Vagina (tissue), 2 donors: ENCODE data around the gene RGS3. TPM values are rescaled to one million over a fixed set of nuclear protein-coding genes. Genes with fewer than 3 reads are reported as not detected.

Experiments used
- DNase-seq, 2 donors: peaks; one replicate each; pipeline ENCODE4 v3.0.0-alpha.2; 2017; ENCODE audit errors: extremely low spot score in 2 of 2
- H3K27ac ChIP-seq: fragments of 200-600 bp; sonication (generic); one replicate; pipeline ENCODE4 v1.5.1; 2019
- H3K27me3 ChIP-seq: fragments of 200-600 bp; sonication (generic); one replicate; pipeline ENCODE4 v1.5.1; 2019
- H3K36me3 ChIP-seq, 2 donors: fragments of 200-600 bp; sonication (generic); one replicate each; pipeline ENCODE4 v1.5.1; 2017 to 2019
- H3K4me1 ChIP-seq: fragments of 200-600 bp; sonication (generic); one replicate; pipeline ENCODE4 v1.5.1; 2019
- H3K4me3 ChIP-seq, 2 donors: fragments of 200-600 bp; sonication (generic); 1 replicate in 1 of 2; 2 replicates in 1 of 2; pipeline ENCODE4 v1.5.1; 2016 to 2019
- H3K9me3 ChIP-seq: fragments of 200-600 bp; sonication (generic); one replicate; pipeline ENCODE4 v1.5.1; 2019
- POLR2A ChIP-seq, 2 donors: fragments of 450-650 bp; IDR thresholded peaks; one replicate each; pipeline ENCODE4 v1.6.1; 2017; ENCODE audit warnings: antibody characterized with exemption in 2 of 2, mild to moderate bottlenecking in 2 of 2, moderate library complexity in 2 of 2
- POLR2AphosphoS5 ChIP-seq, 2 donors: sonication (generic); formaldehyde crosslinking; IDR thresholded peaks; one replicate each; pipeline ENCODE4 v1.9.0; 2017; ENCODE audit warnings: antibody characterized with exemption in 2 of 2, mild to moderate bottlenecking in 2 of 2, low read depth in 1 of 2; ENCODE audit not compliant: insufficient read depth in 1 of 2
- intact Hi-C: fragments of 100-400 bp; cut with DNase I; formaldehyde crosslinking; loops from one replicate; pipeline ENCODE4 v1.15.1; 2023
- total RNA-seq: library from RNA; depleted of rRNA; stranded (reverse); fragments of >200 nt; gene quantifications from one replicate; pipeline ENCODE4 v1.2.3, GENCODE V29; 2016
- TF ChIP-seq, protein P1 (sequence below), 3 experiments: fragments of 450-650 bp in 2 of 3; fragments of 200-600 bp in 1 of 3; sonication (generic) in 1 of 3; IDR thresholded peaks; one replicate each; pipeline ENCODE4 v1.5.1; 2017 to 2019; ENCODE audit warnings: antibody characterized with exemption in 3 of 3, mild to moderate bottlenecking in 2 of 3, moderate library complexity in 2 of 3

Gene RGS3
- total RNA-seq, 1 donor from 2014 or later, result 27.0 TPM

DNA sequence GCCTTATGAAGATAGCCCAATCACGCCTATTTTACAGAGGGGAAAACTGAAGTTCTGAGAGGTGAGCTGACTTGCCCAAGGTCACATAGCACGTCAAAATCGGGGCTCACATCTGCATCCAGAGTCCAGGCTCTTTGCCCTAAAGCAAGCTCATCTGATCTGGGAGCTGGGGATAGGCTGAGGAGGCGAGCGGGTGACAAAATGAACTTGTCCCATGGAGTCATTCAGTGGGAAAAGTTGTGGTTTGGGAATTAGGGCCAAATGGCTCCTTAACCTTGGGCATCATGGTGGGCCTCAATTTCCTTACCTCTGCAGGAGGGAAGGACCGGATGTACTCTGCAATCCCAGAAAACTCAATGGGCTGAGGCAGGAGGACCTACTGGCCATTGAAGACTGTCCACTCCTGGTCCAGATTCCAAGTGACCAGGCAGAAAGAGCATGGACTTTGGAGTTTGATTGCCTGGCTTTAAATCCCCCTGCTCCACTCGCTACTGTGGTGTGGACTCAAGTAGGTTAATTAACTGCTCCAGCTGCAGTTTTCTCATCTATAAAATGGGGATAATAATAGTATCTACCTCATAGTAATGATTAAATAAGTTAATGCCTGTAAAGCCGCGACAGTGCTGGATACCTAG, 160.4 kb downstream of the RGS3 start:
- Histone ChIP-seq H3K9me3 (no peaks in the 10 kb centered on the region), H3K4me3 (no peak overlapping the region), H3K27me3 (no peaks in the 10 kb centered on the region), H3K4me1 (peaks cover 27% of the 10 kb centered on the region), H3K36me3 (no peaks in the 10 kb centered on the region), H3K27ac (no peak overlapping the region)
- intact Hi-C loops, result no loop called here
- TF ChIP-seq, protein P1, sequence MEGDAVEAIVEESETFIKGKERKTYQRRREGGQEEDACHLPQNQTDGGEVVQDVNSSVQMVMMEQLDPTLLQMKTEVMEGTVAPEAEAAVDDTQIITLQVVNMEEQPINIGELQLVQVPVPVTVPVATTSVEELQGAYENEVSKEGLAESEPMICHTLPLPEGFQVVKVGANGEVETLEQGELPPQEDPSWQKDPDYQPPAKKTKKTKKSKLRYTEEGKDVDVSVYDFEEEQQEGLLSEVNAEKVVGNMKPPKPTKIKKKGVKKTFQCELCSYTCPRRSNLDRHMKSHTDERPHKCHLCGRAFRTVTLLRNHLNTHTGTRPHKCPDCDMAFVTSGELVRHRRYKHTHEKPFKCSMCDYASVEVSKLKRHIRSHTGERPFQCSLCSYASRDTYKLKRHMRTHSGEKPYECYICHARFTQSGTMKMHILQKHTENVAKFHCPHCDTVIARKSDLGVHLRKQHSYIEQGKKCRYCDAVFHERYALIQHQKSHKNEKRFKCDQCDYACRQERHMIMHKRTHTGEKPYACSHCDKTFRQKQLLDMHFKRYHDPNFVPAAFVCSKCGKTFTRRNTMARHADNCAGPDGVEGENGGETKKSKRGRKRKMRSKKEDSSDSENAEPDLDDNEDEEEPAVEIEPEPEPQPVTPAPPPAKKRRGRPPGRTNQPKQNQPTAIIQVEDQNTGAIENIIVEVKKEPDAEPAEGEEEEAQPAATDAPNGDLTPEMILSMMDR (IDR thresholded peaks at IDR 0.05), result no peak
- TF ChIP-seq POLR2AphosphoS5 (IDR thresholded peaks at IDR 0.05; ENCODE audit: insufficient read depth in 1 of 2, low read depth in 1 of 2) (no peak), POLR2A (IDR thresholded peaks at IDR 0.05) (no peak)
- DNase-seq, result no peak

DNA sequence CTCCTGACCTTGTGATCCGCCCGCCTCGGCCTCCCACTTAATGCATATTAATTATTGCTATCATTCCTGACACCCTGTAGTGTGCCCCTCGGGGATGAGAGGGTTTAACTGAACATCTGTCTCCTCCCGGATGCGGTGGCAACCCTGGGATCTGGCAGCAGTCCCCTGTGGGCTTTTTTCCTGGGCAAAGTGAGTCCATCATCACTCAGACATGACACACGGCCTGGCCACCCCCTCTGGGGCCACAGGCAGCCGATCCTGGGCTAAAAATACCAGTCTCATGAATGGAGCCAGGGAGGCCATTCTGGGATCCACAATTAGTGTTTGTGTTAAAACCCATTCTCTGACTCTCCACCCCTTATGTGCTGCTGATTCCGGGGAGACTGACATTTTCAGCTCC, 161.2 kb downstream of the RGS3 start:
- intact Hi-C loops, result no loop called here
- Histone ChIP-seq H3K36me3 (no peaks in the 10 kb centered on the region), H3K27ac (no peak overlapping the region), H3K27me3 (no peaks in the 10 kb centered on the region), H3K4me1 (peaks cover 25% of the 10 kb centered on the region), H3K9me3 (no peaks in the 10 kb centered on the region), H3K4me3 (no peak overlapping the region)
- TF ChIP-seq, protein P1 (IDR thresholded peaks at IDR 0.05), result no peak
- TF ChIP-seq POLR2A (IDR thresholded peaks at IDR 0.05) (no peak), POLR2AphosphoS5 (IDR thresholded peaks at IDR 0.05; ENCODE audit: insufficient read depth in 1 of 2, low read depth in 1 of 2) (no peak)
- no peak for DNase-seq

DNA sequence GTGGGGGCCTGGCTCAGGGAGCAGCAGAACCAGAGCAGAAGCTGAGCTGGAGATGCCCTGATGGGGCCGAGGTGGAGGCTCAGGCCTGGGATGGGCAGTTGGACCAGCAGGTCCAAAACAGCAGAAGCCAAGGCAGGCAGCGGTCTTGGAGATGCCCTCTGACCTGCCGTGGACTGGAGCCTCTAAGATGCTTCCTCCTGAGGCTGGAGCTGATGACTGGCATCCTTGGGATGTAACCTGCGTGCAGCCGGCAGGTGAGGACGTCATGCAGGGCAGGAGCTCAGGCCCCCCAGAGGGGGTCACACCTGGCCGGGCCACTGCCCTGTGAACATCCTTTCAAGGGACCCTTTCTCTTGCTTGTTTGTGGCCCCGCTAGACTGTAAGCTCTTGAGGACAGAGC, 162.0 kb downstream of the RGS3 start:
- H3K4me1 ChIP-seq, result peaks cover 17% of the 10 kb centered on the region
- TF ChIP-seq, protein P1 (IDR thresholded peaks at IDR 0.05), result no peak
- TF ChIP-seq POLR2AphosphoS5 (IDR thresholded peaks at IDR 0.05; ENCODE audit: insufficient read depth in 1 of 2, low read depth in 1 of 2) (no peak), POLR2A (IDR thresholded peaks at IDR 0.05) (no peak)
- H3K27ac ChIP-seq, result no peak overlapping the region
- no peak overlapping the region for H3K4me3 ChIP-seq
- no peaks in the 10 kb centered on the region for H3K36me3 ChIP-seq
- no peaks in the 10 kb centered on the region for H3K9me3 ChIP-seq
- intact Hi-C loops, result no loop called here
- DNase-seq, result no peak
- H3K27me3 ChIP-seq, result no peaks in the 10 kb centered on the region

DNA sequence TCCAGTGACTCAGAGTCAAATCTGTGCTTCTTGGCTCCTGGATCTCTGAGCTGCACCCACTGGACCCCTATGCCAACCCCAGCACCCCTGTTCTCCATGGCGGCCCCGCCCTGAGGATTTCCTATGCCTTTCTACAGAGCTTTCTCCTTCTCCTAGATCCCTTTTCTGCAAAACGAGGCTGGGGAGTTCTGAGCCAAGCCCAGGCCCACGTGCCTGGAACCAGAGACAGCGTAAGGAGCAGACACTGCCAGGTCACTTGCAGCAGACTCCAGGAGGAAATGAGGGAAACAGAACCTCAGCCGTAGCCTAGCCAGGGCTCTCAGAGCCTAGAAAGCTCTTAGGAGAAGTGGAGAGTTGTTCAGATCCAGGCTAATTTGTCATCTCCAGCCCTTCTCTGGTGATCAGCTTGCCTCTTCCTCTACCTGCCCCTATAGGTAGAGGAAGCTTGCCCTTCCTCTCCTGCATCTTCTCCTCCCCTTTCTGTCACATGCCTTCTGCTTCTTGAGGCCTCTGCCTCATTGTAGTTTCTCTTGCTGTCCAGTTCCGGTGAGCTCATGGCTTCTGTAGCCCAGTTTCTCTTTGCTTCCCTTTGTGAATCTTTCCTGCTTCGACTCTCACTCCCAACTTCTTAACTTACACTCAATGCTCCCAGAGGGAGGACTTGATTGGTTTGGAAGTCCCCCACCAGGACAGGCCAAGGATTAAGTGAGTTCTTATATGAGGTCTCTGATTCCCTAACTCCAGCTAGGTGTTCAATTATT, 163.4 kb downstream of the RGS3 start:
- Histone ChIP-seq H3K9me3 (no peaks in the 10 kb centered on the region), H3K27ac (peak overlapping the region; percentile 26), H3K4me3 (no peak overlapping the region), H3K4me1 (peaks cover 11% of the 10 kb centered on the region), H3K27me3 (no peaks in the 10 kb centered on the region), H3K36me3 (no peaks in the 10 kb centered on the region)
- TF ChIP-seq, protein P1 (IDR thresholded peaks at IDR 0.05), result no peak
- no peak for TF ChIP-seq POLR2AphosphoS5 (IDR thresholded peaks at IDR 0.05; ENCODE audit: insufficient read depth in 1 of 2, low read depth in 1 of 2)
- TF ChIP-seq POLR2A (IDR thresholded peaks at IDR 0.05), result no peak
- no peak for DNase-seq
- intact Hi-C loops, result no loop called here

- Histone ChIP-seq H3K4me3 (no peak overlapping the region), H3K4me1 (peaks cover 9% of the 10 kb centered on the region), H3K27me3 (no peaks in the 10 kb centered on the region), H3K36me3 (no peaks in the 10 kb centered on the region), H3K9me3 (no peaks in the 10 kb centered on the region), H3K27ac (no peak overlapping the region)
- DNase-seq, result no peak
- intact Hi-C loops, result no loop called here
- no peak for TF ChIP-seq POLR2A (IDR thresholded peaks at IDR 0.05)
- TF ChIP-seq, protein P1 (IDR thresholded peaks at IDR 0.05), result no peak
- no peak for TF ChIP-seq POLR2AphosphoS5 (IDR thresholded peaks at IDR 0.05; ENCODE audit: insufficient read depth in 1 of 2, low read depth in 1 of 2)
Observed at GRCh38 chr9:113628621-113629020, 165.1 kb downstream of the RGS3 start.
